LNCAP (cell line): ENCODE results near the gene ARTN.

ENCODE experiments used
- TF ChIP-seq, protein P1 (sequence below): fragments of 450-650 bp; IDR thresholded peaks from 2 replicates; pipeline ENCODE4 v1.5.1; 2017; ENCODE audit warnings: mild to moderate bottlenecking

The ARTN gene

DNA sequence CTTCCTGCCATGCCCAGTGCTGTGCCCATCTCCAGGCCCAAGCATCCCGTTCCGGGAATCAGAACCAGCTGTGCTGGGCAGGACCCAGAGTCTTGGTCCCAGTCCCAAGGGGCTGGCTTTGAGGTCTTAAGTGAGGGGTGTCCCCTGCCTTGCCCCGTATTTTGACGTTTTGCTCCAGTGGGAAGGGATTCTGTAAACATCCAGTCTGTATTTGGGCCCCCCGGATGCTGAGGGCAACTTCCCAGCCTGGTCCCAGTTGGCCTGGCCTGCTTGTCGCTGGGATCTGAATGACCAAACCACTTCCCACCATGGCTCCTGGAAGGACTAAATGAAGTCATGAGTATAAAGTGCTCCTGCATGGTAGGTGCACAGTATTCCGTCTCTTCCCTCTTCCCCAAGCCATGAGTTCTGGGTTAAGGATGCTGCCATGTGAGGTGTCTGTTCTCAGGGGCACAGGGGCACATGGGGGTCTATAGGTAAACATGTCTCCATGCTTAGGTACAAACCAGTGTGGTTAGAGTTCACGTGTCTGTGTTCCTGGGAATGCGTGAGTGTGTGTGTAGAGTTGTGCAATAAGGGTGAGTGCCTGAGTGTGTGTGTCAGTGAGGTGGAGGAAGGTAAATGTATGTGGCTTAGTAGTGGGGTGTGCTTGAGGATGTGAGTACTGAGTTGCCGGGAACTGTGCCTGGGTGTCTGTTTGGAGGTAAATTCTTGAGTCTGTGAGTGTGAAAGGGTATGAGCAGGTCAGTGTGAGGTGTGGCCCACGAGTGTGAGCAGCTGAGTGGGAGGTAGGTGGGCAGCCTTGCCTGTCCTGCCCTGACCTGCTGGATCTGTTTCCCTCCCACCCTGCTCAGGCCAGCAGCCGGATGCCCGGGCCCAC, 46.9 kb downstream of the ARTN start:
- TF ChIP-seq, protein P1, sequence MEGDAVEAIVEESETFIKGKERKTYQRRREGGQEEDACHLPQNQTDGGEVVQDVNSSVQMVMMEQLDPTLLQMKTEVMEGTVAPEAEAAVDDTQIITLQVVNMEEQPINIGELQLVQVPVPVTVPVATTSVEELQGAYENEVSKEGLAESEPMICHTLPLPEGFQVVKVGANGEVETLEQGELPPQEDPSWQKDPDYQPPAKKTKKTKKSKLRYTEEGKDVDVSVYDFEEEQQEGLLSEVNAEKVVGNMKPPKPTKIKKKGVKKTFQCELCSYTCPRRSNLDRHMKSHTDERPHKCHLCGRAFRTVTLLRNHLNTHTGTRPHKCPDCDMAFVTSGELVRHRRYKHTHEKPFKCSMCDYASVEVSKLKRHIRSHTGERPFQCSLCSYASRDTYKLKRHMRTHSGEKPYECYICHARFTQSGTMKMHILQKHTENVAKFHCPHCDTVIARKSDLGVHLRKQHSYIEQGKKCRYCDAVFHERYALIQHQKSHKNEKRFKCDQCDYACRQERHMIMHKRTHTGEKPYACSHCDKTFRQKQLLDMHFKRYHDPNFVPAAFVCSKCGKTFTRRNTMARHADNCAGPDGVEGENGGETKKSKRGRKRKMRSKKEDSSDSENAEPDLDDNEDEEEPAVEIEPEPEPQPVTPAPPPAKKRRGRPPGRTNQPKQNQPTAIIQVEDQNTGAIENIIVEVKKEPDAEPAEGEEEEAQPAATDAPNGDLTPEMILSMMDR = no peak

DNA sequence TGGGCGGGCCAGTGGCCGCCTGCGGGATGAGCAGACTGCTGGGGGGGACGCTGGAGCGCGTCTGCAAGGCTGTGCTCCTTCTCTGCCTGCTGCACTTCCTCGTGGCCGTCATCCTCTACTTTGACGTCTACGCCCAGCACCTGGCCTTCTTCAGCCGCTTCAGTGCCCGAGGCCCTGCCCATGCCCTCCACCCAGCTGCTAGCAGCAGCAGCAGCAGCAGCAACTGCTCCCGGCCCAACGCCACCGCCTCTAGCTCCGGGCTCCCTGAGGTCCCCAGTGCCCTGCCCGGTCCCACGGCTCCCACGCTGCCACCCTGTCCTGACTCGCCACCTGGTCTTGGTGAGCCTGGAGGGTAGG, 47.5 kb downstream of the ARTN start:
- TF ChIP-seq, protein P1 = no peak

DNA sequence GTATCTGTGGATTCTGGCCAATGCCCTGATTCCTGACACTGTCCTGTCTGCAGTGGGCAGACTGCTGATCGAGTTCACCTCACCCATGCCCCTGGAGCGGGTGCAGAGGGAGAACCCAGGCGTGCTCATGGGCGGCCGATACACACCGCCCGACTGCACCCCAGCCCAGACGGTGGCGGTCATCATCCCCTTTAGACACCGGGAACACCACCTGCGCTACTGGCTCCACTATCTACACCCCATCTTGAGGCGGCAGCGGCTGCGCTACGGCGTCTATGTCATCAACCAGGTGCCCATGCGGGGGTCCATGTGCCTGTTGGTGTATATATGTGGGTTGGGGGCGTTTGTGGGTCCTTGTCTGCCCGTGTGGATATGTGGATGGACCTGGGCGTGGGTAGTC, 48.0 kb downstream of the ARTN start:
- TF ChIP-seq, protein P1 = no peak

DNA sequence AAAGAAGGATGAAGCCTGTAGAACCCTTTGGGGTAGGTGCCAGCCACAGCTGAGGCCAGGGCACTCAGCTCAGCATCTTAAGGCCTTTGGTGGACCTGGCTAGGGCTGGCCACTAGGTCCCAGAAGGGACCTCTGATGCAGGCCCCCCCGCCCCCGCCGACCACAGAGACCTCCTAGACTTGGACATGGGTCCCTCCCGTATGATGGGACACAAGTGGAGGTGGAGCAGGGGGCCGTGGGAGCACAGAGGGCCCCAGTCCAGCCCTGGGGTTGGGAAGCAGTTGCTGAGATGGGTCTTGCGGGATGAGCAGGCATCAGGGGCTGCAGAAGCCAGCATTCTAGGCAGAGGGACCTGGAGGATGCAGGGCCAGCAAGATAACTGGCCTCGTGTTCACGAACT, 48.6 kb downstream of the ARTN start:
- TF ChIP-seq, protein P1 = no peak

DNA sequence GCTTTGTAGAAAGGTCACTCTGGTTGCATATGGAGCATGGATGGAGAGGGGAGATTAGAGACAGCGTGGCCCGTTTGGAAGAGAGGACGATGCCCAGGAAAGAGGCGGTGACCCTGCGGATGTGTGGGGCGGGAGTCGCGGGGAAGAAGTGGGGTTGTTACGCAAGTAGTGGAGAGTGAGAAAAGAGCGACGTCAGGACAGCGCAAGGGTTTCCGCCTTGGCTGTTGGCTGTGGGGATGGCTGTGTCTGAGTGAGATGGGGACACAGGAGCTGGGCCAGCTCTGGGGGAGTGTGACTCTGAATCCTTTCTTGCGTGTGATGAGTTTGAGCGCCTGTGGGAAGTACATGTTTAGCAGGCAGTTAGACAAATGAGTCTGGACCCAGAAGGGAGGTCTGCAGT, 49.2 kb downstream of the ARTN start:
- TF ChIP-seq, protein P1 = no peak

DNA sequence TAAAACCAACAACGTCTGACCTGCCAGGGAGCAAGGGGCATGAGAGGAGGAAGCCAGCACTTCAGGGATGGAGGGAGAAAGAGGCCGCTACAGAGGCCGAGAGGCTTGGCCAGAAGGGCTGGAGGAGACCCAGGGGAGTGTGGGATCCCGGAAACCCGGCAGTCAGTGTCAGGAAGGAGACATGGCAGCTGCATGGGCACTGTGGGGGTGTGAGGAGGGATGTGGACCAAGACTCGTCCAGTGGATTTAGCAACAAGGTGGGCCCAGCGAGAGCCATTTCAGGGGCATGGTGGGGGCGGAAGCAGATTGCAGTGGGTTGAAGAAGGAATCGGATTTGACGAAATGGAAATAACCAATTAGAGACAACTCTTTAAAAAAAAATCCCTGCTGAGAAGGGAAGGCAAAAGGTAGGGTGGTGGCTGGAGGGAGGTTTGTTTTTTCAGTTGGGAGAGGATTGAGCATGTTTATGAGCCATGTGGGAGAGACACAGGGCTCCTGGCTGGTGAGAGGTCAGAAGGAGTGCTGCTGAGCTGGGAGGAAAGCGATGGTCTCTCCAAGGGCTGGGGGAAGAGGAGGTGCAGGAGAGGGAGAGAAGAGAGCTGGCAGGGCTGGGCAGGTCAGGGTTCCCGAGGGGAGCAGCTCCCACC, 49.8 kb downstream of the ARTN start:
- TF ChIP-seq, protein P1 = no peak

DNA sequence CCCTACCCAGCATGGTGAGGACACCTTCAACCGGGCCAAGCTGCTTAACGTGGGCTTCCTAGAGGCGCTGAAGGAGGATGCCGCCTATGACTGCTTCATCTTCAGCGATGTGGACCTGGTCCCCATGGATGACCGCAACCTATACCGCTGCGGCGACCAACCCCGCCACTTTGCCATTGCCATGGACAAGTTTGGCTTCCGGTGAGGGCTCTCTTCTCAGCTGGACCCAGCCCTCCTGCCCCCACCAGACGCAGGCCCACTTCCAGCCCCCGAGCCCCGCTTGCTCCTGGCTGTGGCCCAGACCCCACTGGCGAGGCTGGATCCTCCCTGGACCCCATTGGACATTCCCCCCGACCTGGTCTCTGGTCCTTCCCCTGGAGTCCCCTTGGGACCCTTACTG, 51.3 kb downstream of the ARTN start:
- TF ChIP-seq, protein P1 = no peak
